ENCODE measurements around the gene CREB3.

The CREB3 gene

GRCh38 chr9:35687972-35688557 lies 44.4 kb upstream of the CREB3 start:
- DNase-seq (ENCODE audit: low read depth): no peak
- peak overlapping the region; percentile 81 for H3K4me3 ChIP-seq (ENCODE audit: control insufficient read depth, low read depth, low read length)
- TF ChIP-seq CTCF (IDR thresholded peaks at IDR 0.05; ENCODE audit: control insufficient read depth, insufficient read depth, low read depth, low read length, missing control alignments): no peak

- DNase-seq (ENCODE audit: low read depth): no peak
- TF ChIP-seq CTCF (IDR thresholded peaks at IDR 0.05; ENCODE audit: control insufficient read depth, insufficient read depth, low read depth, low read length, missing control alignments): no peak
- peak overlapping the region; percentile 81 for H3K4me3 ChIP-seq (ENCODE audit: control insufficient read depth, low read depth, low read length)
These were observed 43.6 kb upstream of the CREB3 start for GRCh38 chr9:35688558-35689541.

GRCh38 chr9:35689542-35690293 lies 42.7 kb upstream of the CREB3 start, which contains the start of gene TPM2:
TPM2 (minus strand) TSS chr9:35689925; CDS start chr9:35689817, 108 bp downstream.
- H3K4me3 ChIP-seq (ENCODE audit: control insufficient read depth, low read depth, low read length): peak within 1 kb of the TSS; percentile 81
- no peak for TF ChIP-seq CTCF (IDR thresholded peaks at IDR 0.05; ENCODE audit: control insufficient read depth, insufficient read depth, low read depth, low read length, missing control alignments)
- DNase-seq (ENCODE audit: low read depth): no peak

GRCh38 chr9:35690294-35690613 lies 42.2 kb upstream of the CREB3 start:
- H3K4me3 ChIP-seq (ENCODE audit: control insufficient read depth, low read depth, low read length): peak overlapping the region; percentile 81
- no peak for DNase-seq (ENCODE audit: low read depth)
- no peak for TF ChIP-seq CTCF (IDR thresholded peaks at IDR 0.05; ENCODE audit: control insufficient read depth, insufficient read depth, low read depth, low read length, missing control alignments)

GRCh38 chr9:35690614-35691333 lies 41.7 kb upstream of the CREB3 start:
- no peak for TF ChIP-seq CTCF (IDR thresholded peaks at IDR 0.05; ENCODE audit: control insufficient read depth, insufficient read depth, low read depth, low read length, missing control alignments)
- DNase-seq (ENCODE audit: low read depth): no peak

GRCh38 chr9:35691334-35691650 lies 41.2 kb upstream of the CREB3 start:
- H3K4me3 ChIP-seq (ENCODE audit: control insufficient read depth, low read depth, low read length): peak overlapping the region; percentile 81
- no peak for DNase-seq (ENCODE audit: low read depth)
- no peak for TF ChIP-seq CTCF (IDR thresholded peaks at IDR 0.05; ENCODE audit: control insufficient read depth, insufficient read depth, low read depth, low read length, missing control alignments)

More at GRCh38 chr9:35690614-35691333, 41.7 kb upstream of the CREB3 start:
- peak overlapping the region; percentile 81 for H3K4me3 ChIP-seq (ENCODE audit: control insufficient read depth, low read depth, low read length)
